Stimulated activated CD8-positive, alpha-beta memory T cell treated with anti-CD3 and anti-CD28 coated beads, Interleukin-7, amount 100 ng/mL, for 48 hours (primary cell): ENCODE results near the gene ADAMTSL1.

ENCODE experiments used
- DNase-seq, 2 donors: peaks; one replicate each; pipeline ENCODE4 v3.0.0-alpha.2; 2020; ENCODE audit warnings: low read depth in 1 of 2; ENCODE audit errors: extremely low read depth in 1 of 2

Gene ADAMTSL1

DNA sequence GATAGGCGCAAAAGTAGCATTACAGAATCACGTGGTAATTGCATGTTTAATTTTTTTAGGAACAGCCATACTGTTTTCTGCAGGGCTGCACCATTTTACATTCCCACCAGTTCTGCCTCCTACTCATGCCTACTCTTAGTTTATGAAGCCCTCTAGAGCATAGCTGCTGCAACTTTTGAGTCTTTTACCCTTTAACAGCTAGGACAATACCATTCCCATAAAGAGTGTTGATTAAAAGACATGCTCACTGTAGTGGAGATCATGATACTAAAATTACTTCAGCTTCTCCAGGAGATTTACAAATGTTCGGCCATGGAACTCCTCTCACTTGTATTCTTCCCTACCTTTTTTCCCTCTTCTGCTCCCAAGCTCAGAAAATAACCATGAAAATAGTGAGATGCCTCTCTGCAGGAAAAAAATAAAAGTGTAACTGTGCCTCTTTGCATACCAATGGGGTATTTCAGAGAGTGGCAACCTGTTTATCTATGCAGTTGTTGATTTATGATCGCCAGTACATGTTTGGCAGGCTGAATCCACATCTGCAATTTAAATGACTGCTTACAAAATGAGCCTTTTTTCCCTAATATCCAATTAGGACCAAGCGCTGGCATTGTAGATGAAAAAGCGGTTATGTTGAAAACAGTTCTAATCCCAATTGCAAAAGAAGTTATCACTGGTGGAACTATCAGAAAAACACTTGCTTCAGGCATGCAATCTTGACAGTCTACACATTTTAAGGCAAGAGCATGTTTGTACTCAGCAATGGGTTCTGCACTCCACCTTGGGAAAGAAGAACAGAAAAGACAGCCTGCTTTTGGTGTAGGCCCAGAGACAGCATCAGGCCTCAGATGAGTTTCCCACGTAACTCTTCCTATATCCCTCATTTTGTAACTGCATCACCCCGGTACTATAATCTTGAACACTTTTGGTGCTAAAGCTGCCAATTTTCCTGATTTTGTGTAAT is 131.1 kb downstream of the ADAMTSL1 start:
- no peak for DNase-seq

DNA sequence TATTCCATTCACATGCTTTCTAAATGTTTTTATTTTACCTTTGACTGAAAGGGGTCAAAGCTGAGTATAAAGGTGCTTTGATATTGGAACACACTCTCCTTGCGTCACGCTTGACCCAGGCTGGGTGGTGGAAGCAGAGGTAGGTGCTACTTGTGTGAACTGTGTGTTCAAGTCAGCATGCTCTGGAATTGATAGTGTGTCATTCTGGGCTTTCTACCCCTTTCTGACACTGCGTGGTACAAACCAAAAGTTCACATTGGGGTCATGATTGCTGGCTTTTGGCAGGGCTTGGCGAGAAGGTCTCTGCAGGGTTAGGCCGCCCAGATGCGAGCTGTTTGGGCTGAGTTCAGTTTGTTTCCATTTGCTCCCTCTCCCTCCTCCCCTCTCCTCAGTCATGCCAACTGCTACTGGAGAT is 131.8 kb downstream of the ADAMTSL1 start:
- no peak for DNase-seq

GRCh38 chr9:18606281-18606680 is 132.3 kb downstream of the ADAMTSL1 start:
- no peak for DNase-seq

GRCh38 chr9:18606846-18607245 is 132.9 kb downstream of the ADAMTSL1 start:
- no peak for DNase-seq

GRCh38 chr9:18608371-18608770 is 134.4 kb downstream of the ADAMTSL1 start:
- no peak for DNase-seq

DNA sequence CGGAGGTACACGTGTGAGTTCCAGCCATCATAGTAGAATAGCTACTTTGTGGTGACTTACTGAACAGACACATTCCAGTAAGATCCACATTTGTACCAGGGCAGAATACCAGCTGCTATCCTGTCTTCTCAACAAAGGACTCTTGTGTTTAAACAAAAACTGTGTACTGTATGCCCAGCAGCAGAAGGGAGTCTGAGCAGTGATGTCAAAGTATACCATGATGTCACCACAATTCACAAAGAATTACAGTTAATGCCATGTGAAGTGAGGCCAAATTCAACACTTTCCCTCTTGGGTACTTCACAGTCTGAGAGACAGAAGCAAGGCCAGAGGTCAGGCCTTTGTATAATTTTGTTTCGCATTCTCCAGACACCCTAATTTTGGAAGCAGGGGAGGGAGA is 137.0 kb downstream of the ADAMTSL1 start:
- no peak for DNase-seq

DNA sequence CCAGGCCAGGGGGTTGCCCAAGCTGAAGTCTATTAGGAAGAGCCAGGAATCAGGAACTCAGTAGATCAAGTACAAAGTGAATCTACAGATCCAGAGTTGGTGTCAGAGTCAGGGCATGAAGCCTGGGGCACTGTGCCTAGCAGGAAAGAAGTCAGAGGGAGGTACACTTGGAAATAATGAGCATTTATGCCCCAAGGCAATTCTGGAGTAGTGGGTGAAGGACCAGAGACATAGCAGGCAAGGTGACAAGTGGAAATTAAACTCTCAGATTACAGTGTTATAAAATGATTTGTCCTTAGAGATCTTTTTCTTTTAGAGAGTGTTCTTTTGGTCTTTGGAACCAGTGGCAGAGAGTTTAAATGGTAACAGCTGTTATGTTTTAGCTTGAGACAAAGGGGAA is 138.0 kb downstream of the ADAMTSL1 start:
- DNase-seq, result no peak

DNA sequence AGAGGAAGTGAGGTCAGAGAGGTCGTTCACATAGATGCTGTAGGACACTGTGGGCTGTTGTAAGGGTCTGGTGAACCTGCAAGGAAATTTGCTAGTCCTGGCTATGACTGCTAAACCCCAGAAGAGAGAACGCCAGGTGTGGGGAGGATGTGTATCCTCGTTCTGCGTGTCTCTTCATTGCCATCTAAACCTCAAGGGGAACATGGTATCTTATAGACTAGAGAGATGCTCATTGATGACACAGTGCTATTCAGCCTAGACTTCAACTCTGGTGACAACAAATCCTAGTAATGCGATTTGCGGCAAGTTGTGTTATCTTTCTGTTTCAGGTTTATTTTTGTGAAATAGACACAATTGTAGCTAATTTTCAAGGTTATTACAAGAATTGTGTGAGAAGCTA is 140.2 kb downstream of the ADAMTSL1 start:
- no peak for DNase-seq

DNA sequence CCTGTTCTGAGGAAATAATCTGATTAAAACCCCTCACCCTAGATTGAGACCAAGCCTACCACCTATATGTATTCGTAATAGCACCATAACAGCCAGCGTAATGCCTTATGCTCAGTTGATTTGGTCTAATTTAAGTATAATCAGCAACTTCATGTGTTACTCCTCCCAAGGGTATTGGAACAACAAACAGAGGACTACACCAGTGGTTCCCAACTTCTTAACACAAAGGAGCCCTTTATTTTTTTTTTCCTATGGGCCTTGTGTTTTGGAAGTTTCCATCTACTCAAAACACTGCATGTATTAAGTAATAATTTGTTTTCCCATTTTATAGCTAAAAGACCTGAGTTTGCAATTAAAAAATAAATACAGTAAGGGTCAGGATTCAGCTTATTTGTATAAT is 140.7 kb downstream of the ADAMTSL1 start:
- no peak for DNase-seq

GRCh38 chr9:18616976-18617375 is 143.0 kb downstream of the ADAMTSL1 start:
- no peak for DNase-seq

DNA sequence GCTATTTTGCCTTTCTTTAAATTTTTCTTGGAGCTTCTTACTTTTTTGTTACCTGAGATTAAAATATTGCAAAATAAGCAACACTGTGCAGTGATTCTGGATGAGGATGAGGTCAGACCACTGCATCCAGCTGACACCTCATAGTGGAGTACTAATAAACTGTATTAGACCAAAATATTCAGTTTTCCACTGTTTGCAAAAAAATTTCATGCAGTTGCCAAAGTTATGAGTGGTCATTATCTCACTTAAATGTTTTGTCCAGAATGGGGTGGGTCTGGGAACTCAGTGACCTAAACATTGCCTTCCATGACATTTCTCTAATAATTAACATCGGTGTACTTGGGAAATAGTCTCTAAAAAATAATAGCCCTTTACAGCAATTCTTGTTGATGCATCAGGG is 143.8 kb downstream of the ADAMTSL1 start:
- DNase-seq, result no peak

DNA sequence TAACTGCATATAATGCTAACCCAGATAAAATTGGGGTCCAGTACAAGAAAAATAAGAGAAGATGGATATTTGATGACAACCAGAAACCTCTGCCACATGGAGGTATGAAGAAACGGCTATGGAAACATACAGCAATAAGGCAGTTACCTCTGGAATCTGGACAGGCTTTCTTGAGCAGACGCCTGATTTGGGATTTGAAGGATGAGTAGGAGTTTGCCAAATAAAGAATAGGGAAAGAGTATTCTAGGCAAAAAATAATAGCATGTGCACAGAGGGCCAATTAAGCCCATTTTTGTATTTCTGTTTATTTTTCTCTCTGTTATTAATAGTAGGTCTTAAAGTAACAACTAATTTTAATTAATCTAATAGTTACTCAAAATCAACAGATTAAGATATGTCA is 144.9 kb downstream of the ADAMTSL1 start:
- DNase-seq, result no peak

- DNase-seq, result no peak
These were observed 148.4 kb downstream of the ADAMTSL1 start for GRCh38 chr9:18622186-18622836.

- DNase-seq, result no peak
These were observed 149.5 kb downstream of the ADAMTSL1 start for GRCh38 chr9:18623221-18624079.

- DNase-seq, result no peak
These were observed 152.2 kb downstream of the ADAMTSL1 start for GRCh38 chr9:18626046-18626698.

DNA sequence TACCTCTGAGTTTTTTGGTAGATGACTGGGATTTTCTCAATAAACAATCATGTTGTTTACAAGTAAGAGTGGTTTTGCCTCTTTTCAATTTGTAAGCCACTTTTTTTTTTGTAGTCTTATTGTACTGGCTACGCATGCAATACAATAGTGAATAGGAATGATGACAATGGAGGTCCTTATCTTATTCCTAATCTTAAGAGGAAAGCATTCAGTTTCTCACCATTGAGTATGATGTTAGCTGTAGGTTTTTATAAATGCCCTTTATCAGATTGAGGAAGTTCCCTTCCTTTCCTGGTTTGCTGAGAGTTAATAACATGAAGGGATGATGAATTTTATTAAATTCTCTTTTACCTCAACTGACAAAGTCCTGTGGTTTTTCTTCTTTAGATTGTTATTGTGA is 155.2 kb downstream of the ADAMTSL1 start:
- no peak for DNase-seq

DNA sequence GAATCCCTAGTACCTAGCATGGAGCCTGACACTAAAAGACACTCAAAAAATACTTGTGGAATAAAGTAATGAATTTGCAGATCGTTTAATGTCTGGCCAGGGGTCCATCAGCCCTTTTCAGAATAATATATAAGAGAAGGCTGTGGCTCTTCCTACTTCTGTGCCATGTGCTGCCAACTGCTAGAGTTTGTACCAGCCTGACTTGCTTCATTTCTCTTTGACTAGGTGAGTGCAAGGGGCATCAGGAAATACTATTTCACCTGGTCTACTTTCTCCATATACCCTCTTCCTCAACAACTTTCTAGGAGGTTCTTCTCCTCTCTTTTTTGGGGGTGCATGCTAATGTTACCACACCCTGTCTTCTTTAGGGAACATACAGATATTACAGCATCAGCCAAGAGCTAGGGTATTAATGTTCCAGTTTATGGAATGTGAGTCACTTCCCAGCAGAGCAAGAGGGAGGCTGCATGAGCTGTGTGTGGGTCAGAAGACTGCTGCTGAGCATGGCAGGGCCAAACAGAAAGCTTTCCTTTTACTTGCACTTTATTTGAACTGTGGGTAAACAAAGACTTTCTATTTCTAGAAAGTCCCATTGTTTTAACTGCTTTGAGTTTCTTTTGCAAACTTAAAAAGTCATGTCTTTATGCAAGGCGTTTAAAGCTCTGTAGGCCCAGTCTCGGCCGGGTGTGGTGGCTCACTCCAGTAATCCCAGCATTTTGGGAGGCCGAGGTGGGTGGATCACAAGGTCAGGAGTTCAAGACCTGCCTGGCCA is 158.9 kb downstream of the ADAMTSL1 start:
- DNase-seq, result no peak

DNA sequence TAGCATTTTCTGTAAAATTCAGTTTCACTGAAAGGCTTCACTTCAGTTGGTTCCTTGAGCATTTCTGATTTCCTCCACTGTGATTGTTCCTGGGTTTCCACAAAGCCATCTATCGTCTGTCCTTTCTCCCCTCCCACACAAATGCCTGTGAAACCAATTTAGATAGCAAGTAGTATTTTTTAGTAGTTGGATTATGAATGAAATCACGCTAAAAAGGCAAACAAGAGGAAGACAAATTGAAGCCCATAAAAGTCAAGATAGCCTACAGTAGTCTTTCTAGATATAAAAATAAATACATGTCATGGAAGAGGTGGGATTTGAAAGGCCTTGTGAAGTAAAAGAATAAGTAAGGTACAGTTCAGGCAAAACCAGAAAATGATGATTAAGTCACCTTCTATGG is 162.8 kb downstream of the ADAMTSL1 start:
- DNase-seq, result no peak

DNA sequence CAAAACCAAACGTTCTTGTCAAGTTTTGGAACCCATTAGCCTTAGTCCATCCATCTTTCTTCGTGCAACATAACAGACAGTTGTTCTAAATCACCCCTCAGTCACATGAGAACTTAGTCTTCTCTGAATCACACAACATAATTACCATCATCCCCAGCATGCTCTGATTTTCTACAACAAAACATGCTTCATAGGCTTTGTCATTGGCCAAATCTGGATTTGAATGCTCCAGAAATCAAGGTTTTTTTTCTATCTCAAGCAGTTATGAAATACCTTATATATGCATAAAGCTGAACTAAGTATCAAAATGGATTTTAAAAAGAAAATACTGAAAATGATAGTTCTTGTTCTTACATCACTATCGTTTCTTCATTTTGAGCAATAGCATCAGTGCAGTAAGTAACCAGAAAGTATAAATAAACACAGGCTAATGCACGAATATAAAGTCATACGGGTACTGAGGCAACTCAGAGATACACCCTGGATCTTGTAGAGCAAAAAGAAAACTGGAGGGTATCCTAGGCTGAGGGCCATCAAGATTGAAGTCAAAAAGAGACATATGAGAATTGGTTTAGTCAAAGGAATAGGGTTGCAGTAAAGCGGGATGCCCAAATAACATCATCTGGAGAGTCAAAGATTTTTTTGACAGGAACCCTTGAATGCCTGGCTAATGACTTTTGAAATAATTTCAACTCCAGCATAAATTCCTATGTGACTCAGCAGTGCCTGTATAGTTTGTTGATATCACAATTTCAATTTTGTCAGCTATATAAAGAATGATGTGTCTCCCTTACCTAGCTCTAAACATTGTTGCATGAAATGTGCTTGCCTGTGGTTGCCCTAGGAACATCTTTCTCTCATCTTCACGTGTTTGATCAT is 164.7 kb downstream of the ADAMTSL1 start:
- no peak for DNase-seq
